H7 (cell line): ENCODE results near the gene SLC48A1. TPM values are rescaled to one million over a fixed set of nuclear protein-coding genes. Genes with fewer than 3 reads are reported as not detected.
A peak's percentile ranks its signal among the peaks of the same experiment; 100 is the strongest.

Source experiments
- DNase-seq: peaks from one replicate; pipeline ENCODE4 v3.0.0; 2012
- H3K27me3 ChIP-seq: 2 replicates; pipeline ENCODE4 v1.6.0; 2011; ENCODE audit warnings: mild to moderate bottlenecking, low read length; ENCODE audit not compliant: control insufficient read depth, insufficient read depth
- H3K36me3 ChIP-seq: replicated peaks from 2 replicates; pipeline ENCODE4 v1.5.1; 2011; ENCODE audit warnings: low read length; ENCODE audit not compliant: control insufficient read depth, insufficient read depth
- H3K4me3 ChIP-seq: 2 replicates; pipeline ENCODE4 v1.5.1; 2011; ENCODE audit warnings: low read depth, mild to moderate bottlenecking, control low read depth, low read length, moderate library complexity; ENCODE audit not compliant: insufficient read depth
- total RNA-seq: library from RNA; depleted of rRNA; stranded (reverse); fragments of >200 nt; shearing (Covaris generic); gene quantifications from 2 replicates; pipeline ENCODE4 v1.2.3, GENCODE V29; 2014

The SLC48A1 gene
- total RNA-seq, 1 experiment from 2014 or later: 12.4 TPM

- no peaks in the 10 kb centered on the region for H3K36me3 ChIP-seq
- H3K4me3 ChIP-seq: no peak overlapping the region
- 0 out of 2 replicates have a peak, but pooled peaks cover 1% of the 10 kb centered on the region for H3K27me3 ChIP-seq
- DNase-seq: no peak
These were observed 33.7 kb upstream of the SLC48A1 start for GRCh38 chr12:47739297-47739696.

- 0 out of 2 replicates have a peak, but pooled peaks cover 1% of the 10 kb centered on the region for H3K27me3 ChIP-seq
- H3K4me3 ChIP-seq: no peak overlapping the region
- H3K36me3 ChIP-seq: no peaks in the 10 kb centered on the region
- DNase-seq: no peak
These were observed 33.1 kb upstream of the SLC48A1 start for GRCh38 chr12:47739979-47740378.

- Histone ChIP-seq H3K27me3 (0 out of 2 replicates have a peak, but pooled peaks cover 1% of the 10 kb centered on the region), H3K4me3 (no peak overlapping the region), H3K36me3 (no peaks in the 10 kb centered on the region)
- no peak for DNase-seq
These were observed 32.3 kb upstream of the SLC48A1 start for GRCh38 chr12:47740606-47741339.

- peak; percentile 74 for DNase-seq
- H3K27me3 ChIP-seq: 0 out of 2 replicates have a peak, but pooled peaks cover 1% of the 10 kb centered on the region
- H3K4me3 ChIP-seq: no peak overlapping the region
- no peaks in the 10 kb centered on the region for H3K36me3 ChIP-seq
These were observed 31.7 kb upstream of the SLC48A1 start for GRCh38 chr12:47741340-47741703.

GRCh38 chr12:47742253-47742825 lies 30.7 kb upstream of the SLC48A1 start:
- Histone ChIP-seq H3K27me3 (0 out of 2 replicates have a peak, but pooled peaks cover 1% of the 10 kb centered on the region), H3K36me3 (no peaks in the 10 kb centered on the region), H3K4me3 (no peak overlapping the region)
- peak; percentile 89 for DNase-seq

GRCh38 chr12:47743311-47743860 lies 29.7 kb upstream of the SLC48A1 start:
- Histone ChIP-seq H3K27me3 (0 out of 2 replicates have a peak, but pooled peaks cover 1% of the 10 kb centered on the region), H3K36me3 (peaks cover 4% of the 10 kb centered on the region), H3K4me3 (no peak overlapping the region)
- DNase-seq: no peak

- H3K36me3 ChIP-seq: peaks cover 4% of the 10 kb centered on the region
- 0 out of 2 replicates have a peak, but pooled peaks cover 1% of the 10 kb centered on the region for H3K27me3 ChIP-seq
- H3K4me3 ChIP-seq: no peak overlapping the region
- peak; percentile 93 for DNase-seq
These were observed 28.9 kb upstream of the SLC48A1 start for GRCh38 chr12:47744005-47744651.

GRCh38 chr12:47744778-47745436 lies 28.1 kb upstream of the SLC48A1 start:
- no peak overlapping the region for H3K4me3 ChIP-seq
- peaks cover 4% of the 10 kb centered on the region for H3K36me3 ChIP-seq
- DNase-seq: no peak
- 0 out of 2 replicates have a peak, but pooled peaks cover 1% of the 10 kb centered on the region for H3K27me3 ChIP-seq

- DNase-seq: no peak
- Histone ChIP-seq H3K4me3 (no peak overlapping the region), H3K36me3 (peaks cover 4% of the 10 kb centered on the region), H3K27me3 (0 out of 2 replicates have a peak, but pooled peaks cover 1% of the 10 kb centered on the region)
These were observed 27.5 kb upstream of the SLC48A1 start for GRCh38 chr12:47745485-47746041.

- no peak overlapping the region for H3K4me3 ChIP-seq
- no peaks in the 10 kb centered on the region for H3K27me3 ChIP-seq
- no peak for DNase-seq
- H3K36me3 ChIP-seq: peaks cover 4% of the 10 kb centered on the region
These were observed 27.0 kb upstream of the SLC48A1 start for GRCh38 chr12:47746073-47746472.

GRCh38 chr12:47746523-47746922 lies 26.5 kb upstream of the SLC48A1 start:
- H3K4me3 ChIP-seq: no peak overlapping the region
- H3K27me3 ChIP-seq: no peaks in the 10 kb centered on the region
- peaks cover 4% of the 10 kb centered on the region for H3K36me3 ChIP-seq
- no peak for DNase-seq

GRCh38 chr12:47747126-47747525 lies 25.9 kb upstream of the SLC48A1 start:
- no peak for DNase-seq
- peaks cover 4% of the 10 kb centered on the region for H3K36me3 ChIP-seq
- H3K4me3 ChIP-seq: no peak overlapping the region
- H3K27me3 ChIP-seq: no peaks in the 10 kb centered on the region

GRCh38 chr12:47747596-47748506 lies 25.2 kb upstream of the SLC48A1 start:
- DNase-seq: no peak
- Histone ChIP-seq H3K27me3 (no peaks in the 10 kb centered on the region), H3K36me3 (peaks cover 4% of the 10 kb centered on the region), H3K4me3 (no peak overlapping the region)
